Right ventricle myocardium inferior (tissue), 1 donor: ENCODE measurements around the gene ELK1. TPM values are rescaled to one million over a fixed set of nuclear protein-coding genes. Genes with fewer than 3 reads are reported as not detected.
"Not testable (repeated sequence)": the region's sequence is repeated elsewhere in the genome, so short reads cannot be mapped to it uniquely, and the experiment has no call there.

Experiments used
- ATAC-seq: fragments of 200-7000 bp; cut with Tn5 transposase; one replicate; pipeline ENCODE4 v1.9.1; 2020; ENCODE audit warnings: mild to moderate bottlenecking, moderate library complexity
- DNase-seq: peaks from one replicate; pipeline ENCODE4 v3.0.0; 2021; ENCODE audit errors: missing footprints
- intact Hi-C: fragments of 100-400 bp; cut with DNase I; formaldehyde crosslinking; loops from one replicate; pipeline ENCODE4 v1.11.0; 2022
- total RNA-seq: library from RNA; stranded (reverse); fragmentation: NEBNext Ultra II Directional; extraction: Animal tissue kit (Norgen Biotek cat#: 25700); gene quantifications from one replicate; pipeline ENCODE4 v1.2.1, GENCODE V29; 2021
- donor health status: DM: no; HTN: yes; CAD: no; lungs with severe emphysema.

The ELK1 gene
- total RNA-seq, 1 donor from 2014 or later: 19.3 TPM

DNA sequence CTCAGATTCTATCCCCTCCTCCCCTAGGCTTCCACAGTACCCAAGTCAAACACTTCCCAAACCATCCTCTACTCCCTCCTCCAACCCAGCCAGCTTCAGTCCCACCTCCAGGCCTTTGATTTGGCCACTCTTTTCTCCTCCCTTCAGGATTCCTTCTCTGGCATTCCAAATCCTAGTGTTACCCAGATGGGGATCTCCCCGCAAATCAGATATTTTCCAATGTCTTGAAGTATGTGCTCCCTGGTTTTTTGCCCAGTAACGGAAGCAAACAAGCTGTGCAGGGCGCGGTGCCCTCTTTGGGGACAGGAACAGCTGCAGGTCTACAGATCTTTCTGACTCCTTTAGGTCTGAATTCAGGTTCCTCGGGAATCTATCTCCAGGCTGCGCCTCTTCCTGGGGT, 28.5 kb downstream of the ELK1 start:
- no peak for ATAC-seq
- intact Hi-C loops: no loop called here

DNA sequence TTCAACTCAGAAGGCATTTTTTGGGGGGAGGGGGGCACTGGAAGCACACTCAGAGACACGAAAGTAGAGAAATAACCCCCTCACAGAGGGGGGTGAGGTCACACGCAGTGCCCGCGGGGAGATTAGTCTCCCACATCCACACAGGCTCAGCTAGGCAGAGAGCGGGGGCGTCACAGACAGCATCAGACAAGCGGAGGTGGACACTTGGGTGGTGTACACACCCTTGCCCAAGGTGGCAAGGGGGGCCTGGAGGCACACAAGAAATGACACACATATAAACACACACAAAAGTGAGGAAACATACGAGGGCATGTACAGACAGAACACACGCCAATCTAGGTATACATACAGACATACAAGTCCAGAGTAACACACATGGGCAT, 30.1 kb downstream of the ELK1 start:
- intact Hi-C loops: no loop called here
- DNase-seq (no peak), ATAC-seq (no peak)

More for the DNA sequence above, 28.5 kb downstream of the ELK1 start:
- no peak for DNase-seq

DNA sequence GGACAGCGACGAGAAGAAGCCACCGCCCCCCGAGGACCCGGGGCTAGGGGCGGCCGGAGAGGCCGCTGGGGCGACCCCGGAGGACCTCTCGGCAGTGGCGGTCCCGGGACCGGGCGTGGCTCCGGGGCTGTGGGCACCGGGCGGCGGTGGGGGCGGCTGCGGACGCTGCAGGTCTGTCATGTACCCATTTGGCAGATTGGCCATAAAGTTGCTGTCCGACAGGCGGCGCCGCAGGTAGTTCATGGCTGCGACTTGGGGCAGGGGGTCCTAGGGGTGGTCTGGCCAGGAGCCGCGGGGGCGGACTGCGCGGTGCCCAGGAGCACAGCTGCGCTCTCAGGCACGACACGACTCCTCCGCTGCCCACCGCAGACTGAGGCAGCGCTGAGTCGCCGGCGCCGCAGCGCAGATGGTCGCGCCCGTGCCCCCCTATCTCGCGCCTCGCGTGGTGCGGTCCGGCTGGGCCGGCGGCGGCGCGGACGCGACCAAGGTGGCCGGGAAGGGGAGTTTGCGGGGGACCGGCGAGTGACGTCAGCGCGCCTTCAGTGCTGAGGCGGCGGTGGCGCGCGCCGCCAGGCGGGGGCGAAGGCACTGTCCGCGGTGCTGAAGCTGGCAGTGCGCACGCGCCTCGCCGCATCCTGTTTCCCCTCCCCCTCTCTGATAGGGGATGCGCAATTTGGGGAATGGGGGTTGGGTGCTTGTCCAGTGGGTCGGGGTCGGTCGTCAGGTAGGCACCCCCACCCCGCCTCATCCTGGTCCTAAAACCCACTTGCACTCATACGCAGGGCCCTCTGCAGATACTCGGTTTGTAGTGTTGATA, 30.7 kb downstream of the ELK1 start, which contains the start of gene SYN1:
Gene SYN1, minus strand, starts transcription at position 372 of the 817 bp plus-strand sequence. Its CDS starts 129 bp downstream, at position 243.
- DNase-seq (peak; percentile 90), ATAC-seq (peak; percentile 98)
- intact Hi-C loops: no loop called here

DNA sequence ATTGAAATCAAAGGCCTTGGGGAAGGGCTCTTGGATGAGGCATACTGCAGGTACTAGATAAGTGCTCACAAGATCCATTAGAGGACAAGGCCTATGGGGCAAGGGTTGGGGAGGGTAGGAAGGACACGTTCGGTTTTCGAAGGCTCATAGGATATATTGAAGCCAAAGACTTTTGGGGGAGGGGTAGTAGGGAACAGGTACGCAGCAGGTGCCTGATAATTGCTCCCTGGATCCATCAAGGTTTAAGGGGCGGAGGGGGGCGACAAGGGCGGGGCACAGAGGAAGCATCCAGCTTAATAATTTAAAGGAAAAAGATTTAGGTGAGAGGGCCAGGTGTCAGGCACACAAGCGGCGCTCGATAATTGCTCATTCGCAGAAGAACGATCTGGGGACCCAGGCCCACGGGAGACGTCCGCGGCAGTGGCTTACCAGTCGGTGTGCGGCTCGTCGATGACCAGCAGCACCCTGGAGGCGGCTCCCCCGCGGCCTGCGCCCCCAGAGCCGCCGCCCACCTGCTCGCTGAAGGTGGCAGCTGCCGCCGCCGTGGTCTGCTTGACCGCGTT, 31.4 kb downstream of the ELK1 start:
- intact Hi-C loops: no loop called here
- no peak for ATAC-seq
- no peak for DNase-seq

DNA sequence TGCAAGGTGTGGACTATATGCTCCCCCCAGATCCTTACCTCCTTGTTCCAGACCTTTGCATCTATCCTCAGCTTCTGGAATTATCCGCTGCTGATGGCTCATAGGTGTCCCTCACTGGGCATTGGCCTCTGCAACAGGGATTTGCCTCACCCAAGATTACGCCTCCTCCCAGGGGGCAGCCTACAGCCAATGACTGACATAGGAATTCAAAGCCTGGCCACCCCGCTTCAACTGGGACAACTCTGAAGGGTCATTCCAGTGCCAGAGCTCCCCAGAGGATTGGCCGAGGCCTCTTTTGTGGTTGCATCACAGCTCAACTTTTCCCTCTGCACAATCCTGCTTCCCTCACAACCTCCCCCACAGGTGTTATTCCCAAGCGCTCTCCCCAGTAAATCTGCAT, 35.7 kb downstream of the ELK1 start:
- intact Hi-C loops: no loop called here
- no peak for DNase-seq

DNA sequence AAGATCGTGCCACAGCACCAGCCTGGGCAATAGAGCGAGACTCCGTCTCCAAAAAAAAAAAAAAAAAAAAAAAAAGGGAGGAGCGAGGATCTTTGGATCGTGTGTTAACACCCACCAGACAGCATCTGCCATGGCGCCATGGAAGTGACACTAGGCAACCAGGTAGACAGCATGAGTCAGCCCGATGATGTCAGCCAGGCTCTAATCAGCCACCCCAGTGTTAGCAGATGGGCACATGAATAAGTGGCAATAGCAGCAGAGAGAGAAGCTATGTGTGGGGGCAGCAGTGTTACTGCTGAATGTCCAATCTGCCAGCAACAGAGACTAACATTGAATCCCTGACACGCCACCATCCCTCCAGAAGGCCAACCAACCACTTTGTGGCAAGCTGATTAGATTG, 37.3 kb downstream of the ELK1 start:
- no peak for ATAC-seq
- intact Hi-C loops: no loop called here
- DNase-seq: no peak

More for the DNA sequence above, 35.7 kb downstream of the ELK1 start:
- ATAC-seq: no peak

DNA sequence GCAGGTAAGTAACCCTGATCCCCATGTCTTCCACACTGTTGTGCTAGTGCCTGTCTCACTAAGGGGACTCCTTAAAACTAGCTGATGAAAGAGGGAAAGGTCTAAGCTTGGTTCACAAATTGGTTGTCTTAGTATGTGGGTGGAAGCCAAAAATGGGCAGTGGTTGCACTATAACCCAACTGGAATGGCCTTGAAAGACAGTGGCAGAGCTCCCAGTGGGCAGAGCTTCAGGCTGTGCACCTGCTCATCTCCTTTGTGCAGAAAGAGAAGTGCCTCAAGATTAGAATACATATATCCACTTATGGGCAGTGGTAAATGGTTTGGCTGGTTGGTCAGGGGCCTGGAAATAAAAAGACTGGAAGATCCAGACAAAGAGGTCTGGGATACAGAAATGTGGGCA, 37.9 kb downstream of the ELK1 start:
- DNase-seq: no peak
- intact Hi-C loops: no loop called here
- ATAC-seq: no peak

DNA sequence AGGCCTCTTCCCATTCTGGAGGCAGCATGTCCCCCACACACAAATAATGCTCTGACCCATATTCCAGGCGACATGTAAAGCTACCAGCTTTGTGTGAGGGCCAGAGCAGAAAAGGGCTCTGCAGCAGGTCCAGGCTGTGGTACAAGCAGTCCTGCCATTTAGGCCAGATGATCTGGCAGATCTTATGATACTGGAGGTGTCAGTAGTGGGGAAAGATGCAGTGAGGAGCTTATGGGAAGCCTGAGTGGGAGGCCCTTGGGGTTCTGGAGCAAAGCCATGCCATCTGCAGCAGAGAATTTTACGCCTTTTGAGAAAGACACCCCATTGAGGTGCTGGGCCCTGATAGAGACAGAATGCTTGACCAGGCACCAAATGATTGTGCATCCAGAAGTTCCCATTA, 38.4 kb downstream of the ELK1 start:
- ATAC-seq: no peak

DNA sequence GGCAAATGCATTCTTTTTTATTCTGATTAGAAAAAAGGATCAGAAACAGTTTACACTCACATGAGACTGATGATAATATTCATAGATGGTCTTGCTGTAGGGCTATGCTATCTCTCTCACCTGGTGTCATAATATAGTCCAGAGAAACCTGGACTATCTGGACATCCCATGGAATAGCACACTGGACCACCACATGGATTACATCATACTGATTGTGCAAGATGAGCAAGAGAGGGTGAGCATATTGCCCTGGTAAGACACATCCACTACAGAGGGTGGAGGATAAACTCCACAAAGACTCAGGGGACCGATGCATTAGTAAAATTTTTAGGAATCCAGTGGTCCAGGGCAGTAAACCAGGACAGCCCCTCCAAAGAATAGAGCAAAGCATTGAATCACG, 38.9 kb downstream of the ELK1 start:
- ATAC-seq (no peak), DNase-seq (no peak)
- intact Hi-C loops: no loop called here

More for the DNA sequence above, 38.4 kb downstream of the ELK1 start:
- no peak for DNase-seq
- intact Hi-C loops: no loop called here

DNA sequence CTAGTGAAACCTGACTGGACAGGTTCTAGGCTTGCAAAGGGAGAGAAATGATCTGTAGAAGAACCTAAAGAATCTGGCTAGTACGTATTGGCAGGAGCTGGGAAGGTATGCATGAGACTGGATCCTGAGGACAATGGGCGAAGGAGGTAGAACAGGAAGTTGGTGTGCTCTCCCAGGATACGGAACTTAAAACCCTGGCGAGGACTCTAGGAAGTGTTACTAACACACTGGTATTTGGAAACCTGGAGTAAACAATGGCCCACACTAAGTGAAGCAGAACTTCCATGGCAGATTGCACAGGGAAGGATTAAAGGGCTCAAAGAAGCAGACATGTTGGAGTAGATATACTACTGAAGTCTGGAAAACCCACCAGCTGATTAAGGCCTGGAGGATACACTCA, 39.9 kb downstream of the ELK1 start:
- intact Hi-C loops: no loop called here
- DNase-seq (no peak), ATAC-seq (no peak)

DNA sequence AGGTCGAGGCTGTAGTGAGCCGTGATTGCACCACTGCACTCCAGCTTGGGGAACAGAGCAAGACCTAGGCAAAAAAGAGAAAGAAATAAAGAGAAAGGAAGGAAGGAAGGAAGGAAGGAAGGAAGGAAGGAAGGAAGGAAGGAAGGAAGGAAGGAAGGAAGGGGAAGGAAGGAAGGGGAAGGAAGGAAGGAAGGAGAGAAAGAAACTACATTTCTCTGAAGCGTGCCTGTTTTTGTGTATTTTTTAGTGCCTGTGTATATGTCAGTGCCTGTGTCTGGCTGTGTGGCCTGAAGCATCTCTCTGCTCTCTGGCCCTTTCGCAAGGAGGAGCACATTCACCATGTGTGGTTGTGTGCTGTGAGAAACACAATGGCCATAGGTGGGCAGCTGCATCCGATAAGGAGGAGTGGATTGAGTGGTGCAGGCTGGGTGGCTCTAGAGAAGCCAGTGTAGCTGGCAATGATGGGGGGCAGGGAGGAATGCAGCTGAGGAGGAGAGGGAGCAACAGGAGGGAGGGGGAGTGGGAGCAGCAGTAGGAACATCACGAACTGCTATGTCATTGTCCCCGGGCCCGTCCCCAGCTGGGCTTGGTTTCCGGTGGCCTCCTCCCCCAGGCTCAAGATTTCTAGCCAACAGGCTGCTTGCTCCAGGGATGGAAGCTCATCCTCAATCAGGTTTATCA, 42.1 kb downstream of the ELK1 start:
- intact Hi-C loops: no loop called here
- ATAC-seq: no peak
- DNase-seq: no peak

DNA sequence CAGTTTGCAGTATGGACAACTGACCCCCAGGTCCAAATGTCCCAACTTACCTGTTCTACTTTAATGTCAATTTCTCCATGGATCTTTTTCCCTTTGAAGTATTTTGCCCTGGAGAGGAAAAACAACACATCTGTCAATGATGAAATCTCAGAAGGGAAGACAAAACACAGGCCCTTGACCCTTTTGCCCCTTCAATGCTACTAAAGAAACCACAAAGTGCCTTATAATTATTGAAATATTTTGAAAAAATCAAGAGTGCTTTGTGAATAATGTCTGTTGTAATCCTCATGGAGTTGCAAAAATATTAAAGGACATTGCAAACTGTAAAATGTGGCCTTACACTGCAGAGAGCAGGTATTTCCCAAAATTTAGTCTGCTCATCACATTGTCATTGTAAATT, 43.3 kb downstream of the ELK1 start:
- no peak for ATAC-seq
- intact Hi-C loops: no loop called here
- no peak for DNase-seq

DNA sequence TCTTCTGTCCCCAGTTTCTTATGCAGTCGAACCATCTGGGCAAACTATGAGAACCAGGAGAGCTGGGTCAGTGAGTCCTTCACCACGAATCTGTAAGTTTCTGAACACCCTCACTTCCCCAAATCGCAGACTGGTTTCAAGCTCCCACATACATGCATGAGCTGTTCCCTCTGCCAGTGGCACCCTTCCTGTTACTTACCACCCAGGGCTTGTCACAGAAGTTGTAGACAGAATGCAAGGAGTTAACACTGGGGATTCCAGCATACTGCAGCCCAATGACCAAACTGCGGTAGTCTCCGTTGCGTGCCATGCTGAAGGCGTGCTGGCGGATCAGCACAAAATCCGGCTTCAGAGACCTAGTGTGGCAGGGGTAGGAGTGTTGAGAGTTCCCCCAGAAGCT, 45.3 kb downstream of the ELK1 start:
- ATAC-seq: no peak
- intact Hi-C loops: no loop called here
- no peak for DNase-seq

DNA sequence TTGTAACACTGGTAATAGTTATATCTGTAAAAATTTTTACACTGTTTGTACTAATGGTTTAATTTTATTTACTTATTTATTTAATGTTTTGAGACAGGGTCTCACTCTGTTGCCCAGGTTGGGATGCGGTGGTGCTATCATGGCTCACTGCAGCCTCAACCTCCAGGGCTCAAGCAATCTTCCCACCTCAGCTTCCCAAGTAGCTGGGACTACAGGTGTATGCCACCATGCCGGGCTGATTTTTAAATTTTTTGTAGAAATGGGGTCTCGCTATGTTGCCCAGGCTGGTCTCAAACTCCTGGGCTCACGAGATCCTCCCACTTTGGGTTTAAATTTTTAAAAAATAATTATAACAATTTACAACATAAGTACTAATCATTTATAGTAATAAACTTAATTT, 47.2 kb downstream of the ELK1 start:
- DNase-seq, ATAC-seq, intact Hi-C loops: not testable (repeated sequence)

DNA sequence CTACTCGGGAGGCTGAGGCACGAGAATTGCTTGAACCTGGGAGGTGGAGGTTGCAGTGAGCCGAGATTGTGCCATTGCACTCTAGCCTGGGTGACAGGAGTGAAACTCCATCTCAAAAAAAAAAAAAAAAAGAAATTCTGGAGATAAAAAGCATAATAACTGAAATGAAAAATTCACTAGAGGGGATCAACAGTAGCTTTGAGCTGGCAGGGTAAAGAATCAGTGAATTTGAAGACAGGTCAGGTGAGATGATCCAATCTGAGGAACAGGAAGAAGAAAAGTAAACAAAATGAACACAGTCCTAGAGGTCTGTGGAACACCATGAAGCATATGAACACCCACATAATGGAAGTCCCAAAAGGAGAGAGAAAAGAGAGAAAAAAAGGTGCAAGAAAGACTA, 53.1 kb downstream of the ELK1 start:
- intact Hi-C loops: no loop called here
- ATAC-seq (no peak), DNase-seq (no peak)

DNA sequence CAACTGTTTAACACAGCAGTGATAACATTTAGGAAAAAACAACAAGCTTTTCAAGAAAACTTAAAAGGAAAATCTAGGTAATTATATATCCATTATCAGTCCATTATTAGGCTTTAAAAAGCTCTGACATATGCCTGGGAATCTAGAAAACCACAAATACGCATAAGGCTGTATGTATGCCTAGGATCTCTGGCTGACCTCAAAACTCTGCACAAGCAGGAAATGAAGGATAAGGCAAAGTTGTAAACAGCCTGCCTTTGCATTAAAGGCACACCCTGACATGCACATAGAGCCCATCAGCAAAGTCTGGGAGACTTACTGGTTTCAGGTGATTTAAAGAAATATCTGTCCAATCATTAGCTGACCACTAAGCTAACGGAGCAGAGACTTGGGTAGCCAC, 54.1 kb downstream of the ELK1 start:
- no peak for ATAC-seq
- DNase-seq: no peak
- intact Hi-C loops: no loop called here

DNA sequence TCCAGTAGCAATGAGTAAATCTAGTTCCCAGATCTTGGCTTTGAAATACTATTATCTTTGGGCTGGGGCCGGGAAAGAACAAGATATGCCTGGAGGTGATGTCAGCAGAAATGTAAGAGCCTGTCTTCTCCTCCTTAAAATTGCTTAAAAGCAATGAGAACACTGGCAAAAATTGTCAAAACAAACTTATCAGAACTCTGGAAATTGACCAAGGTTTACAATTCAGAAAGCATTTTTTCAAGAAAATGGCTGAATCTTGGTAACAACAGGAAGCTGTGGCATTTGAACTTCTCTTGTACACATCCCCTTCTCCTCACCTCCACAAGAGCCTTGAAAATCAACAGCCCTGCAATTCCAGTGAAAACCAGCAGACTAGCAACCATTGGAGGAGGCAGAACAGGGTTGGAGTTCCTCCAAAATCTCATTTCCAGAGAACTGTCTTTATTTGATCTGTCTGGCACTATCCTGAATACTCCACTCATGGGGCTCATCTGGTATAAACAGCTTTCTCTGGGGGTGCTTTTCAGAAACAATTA, 54.6 kb downstream of the ELK1 start:
- no peak for DNase-seq
- peak; percentile 70 for ATAC-seq
- intact Hi-C loops: no loop called here

DNA sequence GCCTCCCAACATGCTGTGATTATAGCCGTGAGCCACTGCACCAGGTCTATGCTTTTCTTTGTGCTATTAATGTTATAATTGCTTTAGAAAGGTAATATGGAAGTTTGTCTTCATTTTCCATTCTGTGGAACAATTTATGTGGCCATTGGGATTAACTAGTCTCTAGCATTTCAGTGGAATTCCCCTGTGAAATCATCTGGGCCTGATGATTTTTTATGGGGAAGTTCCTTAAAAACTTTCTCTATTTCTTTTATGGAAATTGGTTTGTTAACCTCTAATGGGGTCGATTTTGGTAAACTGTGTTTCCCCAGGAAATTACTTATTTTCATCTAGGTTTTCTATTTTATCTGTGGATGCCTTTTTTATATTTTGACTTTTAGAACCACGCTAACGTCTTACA, 56.8 kb downstream of the ELK1 start:
- no peak for ATAC-seq
- no peak for DNase-seq
- intact Hi-C loops: no loop called here

DNA sequence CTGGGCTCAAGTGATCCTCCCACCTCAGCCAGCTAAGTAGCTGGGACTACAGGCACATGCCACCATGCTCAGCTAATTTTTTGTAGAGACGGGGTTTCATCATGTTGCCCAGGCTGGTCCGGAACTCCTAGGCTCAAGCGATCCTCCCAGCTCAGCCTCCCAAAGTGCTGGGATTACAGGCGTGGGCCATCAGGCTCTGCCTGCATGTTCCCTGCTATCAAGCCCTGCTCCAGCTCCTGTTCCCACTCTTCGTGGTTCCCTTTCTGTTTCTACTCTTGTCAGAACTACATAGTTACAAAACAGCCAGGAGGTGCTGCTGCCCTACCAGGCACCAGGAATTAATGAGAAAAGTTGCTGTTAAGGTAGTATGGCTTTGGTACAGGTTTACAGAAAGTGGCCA, 59.4 kb downstream of the ELK1 start:
- no peak for ATAC-seq
- DNase-seq: no peak
- intact Hi-C loops: no loop called here
